Transverse colon (tissue), 4 donors: ENCODE results near the gene OSBPL3. TPM values are rescaled to one million over a fixed set of nuclear protein-coding genes. Genes with fewer than 3 reads are reported as not detected.
A peak's percentile ranks its signal among the peaks of the same experiment; 100 is the strongest.

ENCODE experiments used
- DNase-seq: peaks from one replicate; pipeline ENCODE4 v3.0.0-alpha.2; 2019
- H3K27ac ChIP-seq, 4 donors: fragments of 200-600 bp; sonication (generic); 2 replicates each; pipeline ENCODE4 v1.5.1; 2016 to 2018; ENCODE audit warnings: inconsistent platforms in 4 of 4
- H3K27me3 ChIP-seq: fragments of 200-600 bp; sonication (generic); 2 replicates; pipeline ENCODE4 v1.5.1; 2017; ENCODE audit warnings: inconsistent platforms
- H3K36me3 ChIP-seq, 4 donors: fragments of 200-600 bp; sonication (generic); 2 replicates each; pipeline ENCODE4 v1.5.1; 2017 to 2019; ENCODE audit warnings: inconsistent platforms in 4 of 4
- H3K4me1 ChIP-seq, 4 donors: fragments of 200-600 bp; sonication (generic); 2 replicates each; pipeline ENCODE4 v1.5.1; 2017 to 2020; ENCODE audit warnings: inconsistent platforms in 4 of 4
- H3K4me3 ChIP-seq, 4 donors: fragments of 200-600 bp; sonication (generic); 1 replicate in 1 of 4; 2 replicates in 3 of 4; pipeline versions ENCODE4 v1.5.1 to v1.6.1; 2017 to 2019; ENCODE audit warnings: inconsistent platforms in 4 of 4
- H3K9me3 ChIP-seq, 2 donors: fragments of 200-600 bp; sonication (generic); 2 replicates each; pipeline ENCODE4 v1.5.1; 2017 to 2019; ENCODE audit warnings: inconsistent platforms in 2 of 2
- CTCF ChIP-seq, 5 experiments: fragments of 200-600 bp in 3 of 5; fragments of 450-650 bp in 2 of 5; sonication (generic) in 3 of 5; IDR thresholded peaks; 1 replicate in 2 of 5; 2 replicates in 3 of 5; pipeline ENCODE4 v1.5.1; 2016 to 2017; ENCODE audit warnings: antibody characterized with exemption in 5 of 5, inconsistent platforms in 3 of 5, mild to moderate bottlenecking in 2 of 5, moderate library complexity in 1 of 5
- EP300 ChIP-seq: sonication (generic); formaldehyde crosslinking; IDR thresholded peaks from one replicate; pipeline ENCODE4 v1.6.1; 2017; ENCODE audit warnings: antibody characterized with exemption, low read depth
- POLR2A ChIP-seq: fragments of 450-650 bp; IDR thresholded peaks from one replicate; pipeline ENCODE4 v1.6.1; 2016; ENCODE audit warnings: antibody characterized with exemption, mild to moderate bottlenecking, moderate library complexity
- POLR2AphosphoS5 ChIP-seq, 3 donors: sonication (generic); formaldehyde crosslinking; IDR thresholded peaks; one replicate each; pipeline ENCODE4 v1.6.1; 2016; ENCODE audit warnings: antibody characterized with exemption in 3 of 3
- WGBS, 2 donors: methylation state at CpG; one replicate each; pipeline ENCODE4 v1.1.5; 2018; ENCODE audit warnings: low coverage in 1 of 2; 5-methylcytosine and 5-hydroxymethylcytosine counted together
- in situ Hi-C, 4 donors: fragments of 200-750 bp; cut with MboI; loops; one replicate each; pipeline versions ENCODE4 v1.15.0 to v1.15.1; 2017; ENCODE audit warnings: low sequenced_read_pairs in 3 of 4, low pct_ligation_motif_present in 1 of 4, low pct_unique_long_range_greater_than_20kb in 1 of 4
- intact Hi-C: fragments of 100-400 bp; cut with DNase I; formaldehyde crosslinking; loops from one replicate; pipeline ENCODE4 v1.15.1; 2023; ENCODE audit warnings: low total_unique reads
- total RNA-seq, 4 donors: library from RNA; depleted of rRNA; stranded (reverse); fragments of >200 nt; gene quantifications; one replicate each; pipeline ENCODE4 v1.1.0, GENCODE V29; 2016

OSBPL3 gene
- total RNA-seq, 4 donors from 2014 or later, result 6.7 to 20.6 (median 8.0) TPM

GRCh38 chr7:24964191-24964590 lies 15.8 kb downstream of the OSBPL3 start:
- H3K9me3 ChIP-seq, result no peaks in the 10 kb centered on the region
- H3K4me1 ChIP-seq, result peaks cover 0 to 16% (median 7%) of the 10 kb centered on the region in 4 donors
- no peak overlapping the region for H3K4me3 ChIP-seq
- H3K27me3 ChIP-seq, result no peaks in the 10 kb centered on the region
- H3K27ac ChIP-seq, result no peak overlapping the region
- TF ChIP-seq POLR2AphosphoS5 (IDR thresholded peaks at IDR 0.05) (no peak), CTCF (IDR thresholded peaks at IDR 0.05) (no peak), POLR2A (no peak), EP300 (no peak)
- DNase-seq, result no peak
- intact Hi-C loops (no loop called here), in situ Hi-C loops (no loop called here)
- H3K36me3 ChIP-seq, result no peaks in the 10 kb centered on the region
- 96 to 98% methylated on average over 2 of the region's 2 CpGs for WGBS, 2 donors

- Histone ChIP-seq H3K4me1 (peaks cover 0 to 16% (median 7%) of the 10 kb centered on the region in 4 donors), H3K4me3 (no peak overlapping the region), H3K27me3 (no peaks in the 10 kb centered on the region), H3K36me3 (no peaks in the 10 kb centered on the region), H3K27ac (no peak overlapping the region), H3K9me3 (no peaks in the 10 kb centered on the region)
- 89% methylated on average over 2 of the region's 2 CpGs; no CpG with 5 or more reads in 1 of the 2 donors for WGBS, 2 donors
- intact Hi-C loops, result no loop called here
- peak; percentile 65 for DNase-seq
- TF ChIP-seq EP300 (no peak), CTCF (IDR thresholded peaks at IDR 0.05) (no peak), POLR2AphosphoS5 (IDR thresholded peaks at IDR 0.05) (no peak), POLR2A (no peak)
- in situ Hi-C loops, result no loop called here
Measured at GRCh38 chr7:24963218-24963617, 16.8 kb downstream of the OSBPL3 start.

- no peak for TF ChIP-seq EP300
- TF ChIP-seq CTCF (IDR thresholded peaks at IDR 0.05), result no peak
- no peak for TF ChIP-seq POLR2AphosphoS5 (IDR thresholded peaks at IDR 0.05)
- TF ChIP-seq POLR2A, result no peak
- Histone ChIP-seq H3K27me3 (no peaks in the 10 kb centered on the region), H3K36me3 (no peaks in the 10 kb centered on the region), H3K4me1 (peaks cover 0 to 16% (median 7%) of the 10 kb centered on the region in 4 donors), H3K27ac (no peak overlapping the region), H3K9me3 (no peaks in the 10 kb centered on the region), H3K4me3 (no peak overlapping the region)
- DNase-seq, result no peak
- intact Hi-C loops (no loop called here), in situ Hi-C loops (no loop called here)
- WGBS, 2 donors, result 79 to 86% methylated on average over 2 to 4 of the region's 4 CpGs
Measured at GRCh38 chr7:24962418-24962962, 17.5 kb downstream of the OSBPL3 start.

GRCh38 chr7:24959735-24960485 lies 20.1 kb downstream of the OSBPL3 start:
- no peaks in the 10 kb centered on the region for H3K36me3 ChIP-seq
- in situ Hi-C loops, result no loop called here
- 90 to 98% methylated on average over 6 of the region's 6 CpGs for whole genome bisulfite sequencing, 2 donors
- H3K27me3 ChIP-seq, result no peaks in the 10 kb centered on the region
- no peak for DNase-seq
- H3K9me3 ChIP-seq, result no peaks in the 10 kb centered on the region
- no peaks in the 10 kb centered on the region for H3K4me1 ChIP-seq
- TF ChIP-seq POLR2AphosphoS5 (IDR thresholded peaks at IDR 0.05) (no peak), POLR2A (no peak), EP300 (no peak), CTCF (IDR thresholded peaks at IDR 0.05) (no peak)
- intact Hi-C loops, result loop anchor here (5.0 kb wide), 1 partner anchor 478 kb away; no protein-coding TSS in a partner anchor
- no peak overlapping the region for H3K27ac ChIP-seq
- H3K4me3 ChIP-seq, result no peak overlapping the region
